ENCODE measurements around the gene CCDC106.

Gene CCDC106

DNA sequence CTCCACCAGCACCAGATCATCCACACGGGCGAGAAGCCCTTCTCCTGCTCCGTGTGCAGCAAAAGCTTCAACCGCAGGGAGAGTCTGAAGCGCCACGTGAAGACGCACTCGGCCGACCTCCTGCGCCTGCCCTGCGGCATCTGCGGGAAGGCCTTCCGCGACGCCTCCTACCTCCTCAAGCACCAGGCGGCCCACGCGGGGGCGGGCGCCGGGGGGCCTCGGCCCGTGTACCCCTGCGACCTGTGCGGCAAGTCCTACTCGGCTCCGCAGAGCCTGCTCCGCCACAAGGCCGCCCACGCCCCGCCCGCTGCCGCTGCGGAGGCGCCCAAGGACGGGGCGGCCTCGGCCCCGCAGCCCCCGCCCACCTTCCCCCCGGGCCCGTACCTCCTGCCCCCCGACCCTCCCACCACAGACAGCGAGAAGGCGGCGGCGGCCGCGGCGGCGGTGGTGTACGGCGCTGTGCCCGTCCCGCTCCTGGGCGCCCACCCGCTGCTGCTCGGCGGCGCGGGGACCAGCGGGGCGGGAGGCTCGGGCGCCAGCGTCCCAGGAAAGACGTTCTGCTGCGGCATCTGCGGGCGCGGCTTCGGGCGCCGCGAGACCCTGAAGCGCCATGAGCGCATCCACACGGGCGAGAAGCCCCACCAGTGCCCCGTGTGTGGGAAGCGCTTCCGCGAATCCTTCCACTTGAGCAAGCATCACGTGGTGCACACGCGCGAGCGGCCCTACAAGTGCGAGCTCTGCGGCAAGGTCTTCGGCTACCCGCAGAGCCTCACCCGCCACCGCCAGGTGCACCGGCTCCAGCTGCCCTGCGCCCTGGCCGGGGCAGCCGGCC, 33.1 kb upstream of the CCDC106 start:
- no peak for DNase-seq

DNA sequence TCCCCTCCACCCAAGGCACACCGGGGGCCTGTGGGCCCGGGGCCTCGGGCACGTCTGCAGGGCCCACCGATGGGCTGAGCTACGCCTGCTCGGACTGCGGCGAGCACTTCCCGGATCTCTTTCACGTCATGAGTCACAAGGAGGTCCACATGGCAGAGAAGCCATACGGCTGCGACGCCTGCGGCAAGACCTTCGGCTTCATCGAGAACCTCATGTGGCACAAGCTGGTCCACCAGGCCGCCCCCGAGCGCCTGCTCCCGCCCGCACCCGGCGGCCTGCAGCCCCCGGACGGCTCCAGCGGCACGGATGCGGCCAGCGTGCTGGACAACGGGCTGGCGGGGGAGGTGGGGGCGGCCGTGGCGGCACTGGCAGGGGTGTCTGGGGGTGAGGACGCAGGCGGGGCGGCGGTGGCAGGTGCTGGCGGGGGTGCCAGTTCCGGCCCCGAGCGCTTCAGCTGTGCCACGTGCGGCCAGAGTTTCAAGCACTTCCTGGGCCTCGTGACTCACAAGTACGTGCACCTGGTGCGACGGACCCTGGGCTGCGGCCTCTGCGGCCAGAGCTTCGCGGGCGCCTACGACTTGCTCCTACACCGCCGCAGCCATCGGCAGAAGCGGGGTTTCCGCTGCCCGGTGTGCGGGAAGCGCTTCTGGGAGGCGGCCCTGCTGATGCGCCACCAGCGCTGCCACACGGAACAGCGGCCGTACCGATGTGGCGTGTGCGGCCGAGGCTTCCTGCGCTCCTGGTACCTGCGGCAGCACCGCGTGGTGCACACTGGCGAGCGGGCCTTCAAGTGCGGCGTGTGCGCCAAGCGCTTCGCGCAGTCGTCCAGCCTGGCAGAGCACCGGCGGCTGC, 32.2 kb upstream of the CCDC106 start:
- no peak for DNase-seq

DNA sequence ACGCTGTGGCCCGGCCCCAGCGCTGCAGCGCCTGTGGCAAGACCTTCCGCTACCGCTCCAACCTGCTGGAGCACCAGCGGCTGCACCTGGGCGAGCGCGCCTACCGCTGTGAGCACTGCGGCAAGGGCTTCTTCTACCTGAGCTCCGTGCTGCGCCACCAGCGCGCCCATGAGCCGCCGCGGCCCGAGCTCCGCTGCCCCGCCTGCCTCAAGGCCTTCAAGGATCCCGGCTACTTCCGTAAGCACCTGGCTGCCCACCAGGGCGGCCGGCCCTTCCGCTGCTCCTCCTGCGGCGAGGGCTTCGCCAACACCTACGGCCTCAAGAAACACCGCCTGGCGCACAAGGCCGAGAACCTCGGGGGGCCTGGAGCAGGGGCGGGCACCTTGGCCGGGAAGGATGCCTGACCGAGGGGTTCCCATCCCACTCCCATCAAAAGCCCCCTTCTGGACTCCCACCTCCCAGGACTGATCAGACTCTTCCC, 31.6 kb upstream of the CCDC106 start:
- DNase-seq, result no peak

DNA sequence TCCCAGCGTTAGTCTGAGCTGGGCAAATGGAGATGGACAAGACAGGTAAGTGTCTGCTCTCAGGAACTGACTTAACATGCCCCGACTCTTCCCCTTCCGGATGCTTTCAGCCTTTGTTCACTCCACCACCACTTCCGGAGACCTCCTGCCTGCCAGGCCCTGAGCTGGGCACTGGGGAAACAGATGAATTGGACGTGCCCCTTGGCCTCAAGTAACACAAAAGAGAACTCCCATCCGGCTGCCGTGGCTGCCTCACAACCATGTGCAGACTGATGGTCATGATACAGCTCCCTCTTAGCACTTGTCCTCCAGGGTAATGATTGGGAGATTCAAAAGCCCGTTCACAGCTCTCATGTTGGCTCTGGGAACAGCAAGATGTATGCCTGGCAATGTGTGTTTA, 30.6 kb upstream of the CCDC106 start:
- no peak for DNase-seq

GRCh38 chr19:55618426-55618825, 29.6 kb upstream of the CCDC106 start:
- DNase-seq, result no peak

- no peak for DNase-seq
Measured at GRCh38 chr19:55619286-55619685, 28.7 kb upstream of the CCDC106 start.

DNA sequence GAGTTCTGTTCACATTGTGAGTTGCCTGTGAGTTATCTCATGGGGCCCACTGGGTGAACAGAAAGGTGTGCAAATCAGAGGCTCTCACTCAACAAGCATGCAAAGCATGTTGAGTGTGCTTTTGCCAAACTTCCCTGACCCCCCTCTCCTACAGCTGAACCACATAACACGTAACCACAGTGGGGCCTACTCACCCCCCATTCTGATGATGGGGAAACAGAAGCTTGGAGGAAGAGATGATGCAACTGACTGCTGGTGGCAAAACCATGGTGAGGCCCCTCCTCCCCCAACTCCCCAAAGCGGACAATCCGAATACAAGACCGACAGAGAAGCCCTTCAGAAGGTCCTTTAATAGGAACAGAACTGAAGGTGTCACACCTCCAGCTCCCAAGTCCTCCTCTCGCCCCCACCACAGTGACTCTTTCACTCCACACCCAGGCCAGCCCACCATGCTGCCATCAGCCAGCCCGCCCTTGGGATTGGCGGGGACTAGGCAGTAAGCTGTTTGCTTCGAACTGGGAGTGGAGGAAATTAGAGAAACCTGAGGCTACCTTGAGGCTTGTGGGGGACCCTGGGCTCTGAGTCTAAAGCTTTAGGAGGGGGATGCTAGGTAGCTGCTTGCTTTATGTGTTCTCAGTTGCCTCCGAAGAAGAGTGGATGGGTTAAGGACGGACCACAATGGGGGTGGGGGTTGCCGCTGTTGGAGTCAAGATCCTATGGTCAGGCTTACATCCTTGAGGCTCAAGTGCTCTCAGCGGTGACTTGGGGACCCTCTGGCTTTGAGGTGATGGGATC, 27.4 kb upstream of the CCDC106 start:
- DNase-seq, result peak; percentile 45

GRCh38 chr19:55621205-55621672, 26.8 kb upstream of the CCDC106 start:
- DNase-seq, result no peak

DNA sequence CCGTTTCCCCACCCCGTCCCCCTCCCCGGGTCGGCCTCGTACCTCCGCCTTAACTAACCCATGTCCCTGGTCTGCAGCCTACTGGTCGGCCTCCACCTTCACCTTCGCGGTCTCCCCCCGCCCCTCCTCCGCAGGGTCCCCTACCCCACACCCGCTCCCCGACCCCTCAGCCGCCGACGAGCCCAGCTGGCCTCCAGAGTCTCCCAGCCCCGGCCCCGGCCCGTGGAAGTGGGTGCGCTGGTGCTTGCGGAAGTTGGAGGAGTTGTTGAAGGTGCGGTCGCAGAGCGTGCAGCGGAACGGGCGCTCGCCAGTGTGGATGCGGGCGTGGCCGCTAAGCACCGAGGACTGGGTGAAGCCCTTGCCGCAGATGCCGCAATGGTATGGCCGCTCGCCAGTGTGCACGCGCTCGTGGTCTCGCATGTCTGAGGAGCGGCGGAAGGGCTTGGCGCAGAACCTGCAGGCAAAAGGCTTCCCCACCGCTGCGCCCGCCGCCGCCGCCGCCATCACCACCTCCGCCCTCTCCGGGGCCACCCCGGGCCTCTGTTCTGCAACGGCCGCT, 26.3 kb upstream of the CCDC106 start:
- no peak for DNase-seq

- no peak for DNase-seq
Measured at GRCh38 chr19:55622242-55622969, 25.6 kb upstream of the CCDC106 start.

DNA sequence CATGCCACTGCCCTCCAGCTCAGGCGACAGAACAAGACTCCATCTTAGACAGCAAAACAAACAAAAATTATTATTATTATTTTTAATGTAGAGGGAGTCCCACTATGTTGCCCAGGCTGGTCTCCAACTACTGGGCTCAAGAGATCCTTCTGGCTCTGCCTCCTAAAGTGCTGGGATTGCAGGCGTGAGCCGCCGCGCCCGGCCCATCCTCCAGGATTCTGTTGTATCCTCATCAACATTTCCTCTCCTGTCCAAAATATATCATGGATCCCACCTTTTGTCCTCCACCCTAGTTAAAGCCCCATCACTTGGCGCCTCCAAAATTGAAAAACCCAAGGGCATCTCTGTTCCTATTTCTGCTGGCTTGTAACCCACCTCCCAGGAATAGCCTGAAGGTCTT, 24.9 kb upstream of the CCDC106 start:
- DNase-seq, result no peak

GRCh38 chr19:55623561-55623960, 24.5 kb upstream of the CCDC106 start:
- no peak for DNase-seq

DNA sequence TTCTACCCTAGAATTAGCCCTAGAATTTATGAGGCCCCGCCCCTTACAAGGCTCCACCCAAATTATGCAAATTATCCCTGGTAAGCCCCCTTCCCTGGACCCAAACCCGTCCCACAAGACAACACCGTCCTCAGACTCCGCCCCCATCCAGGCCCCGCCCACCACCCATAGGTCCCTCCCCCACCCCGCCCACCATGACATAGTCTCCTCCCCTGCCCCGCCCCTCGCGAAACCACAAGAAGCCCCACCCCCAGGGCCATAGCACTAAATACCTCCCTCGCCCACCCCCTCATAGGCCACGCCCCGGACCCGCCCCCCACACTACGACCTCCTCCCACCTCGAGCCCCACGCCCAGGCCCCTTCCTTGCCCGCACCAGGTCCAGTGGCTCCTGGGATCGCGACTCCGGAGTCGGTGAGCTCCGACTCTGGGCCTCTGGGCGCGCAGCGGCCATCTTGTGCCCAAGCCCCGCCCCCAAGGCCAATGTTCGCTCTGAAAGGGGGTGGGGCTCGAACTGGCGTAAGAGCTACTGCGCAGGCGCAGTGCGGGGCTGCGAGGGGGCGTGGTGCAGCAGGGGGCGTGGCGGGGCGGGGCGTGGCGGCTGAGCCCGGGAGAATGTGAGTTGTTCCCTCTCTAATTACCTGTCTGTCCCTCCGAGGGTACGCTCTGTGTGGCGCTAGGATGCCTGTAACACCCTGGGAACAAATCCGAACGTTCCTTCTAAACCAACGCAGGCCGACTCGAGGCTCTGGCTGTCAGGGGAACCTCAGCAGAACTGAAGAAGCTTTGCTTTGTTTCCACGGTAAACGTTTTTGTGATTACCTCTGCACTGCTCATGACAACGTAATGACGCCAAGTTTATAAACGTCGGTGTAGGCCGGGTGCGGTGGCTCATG, 23.7 kb upstream of the CCDC106 start, which contains the start of gene ZNF784:
Gene ZNF784 (minus strand): TSS at position 458 of the 895 bp plus-strand sequence. CDS start 5 bp downstream, at position 453.
- peak; percentile 92 for DNase-seq

GRCh38 chr19:55625004-55625326, 23.0 kb upstream of the CCDC106 start:
- DNase-seq, result no peak

- DNase-seq, result peak; percentile 72
Measured at GRCh38 chr19:55626350-55626749, 21.7 kb upstream of the CCDC106 start.

- peak; percentile 93 for DNase-seq
Measured at GRCh38 chr19:55632463-55632834, 15.6 kb upstream of the CCDC106 start.

DNA sequence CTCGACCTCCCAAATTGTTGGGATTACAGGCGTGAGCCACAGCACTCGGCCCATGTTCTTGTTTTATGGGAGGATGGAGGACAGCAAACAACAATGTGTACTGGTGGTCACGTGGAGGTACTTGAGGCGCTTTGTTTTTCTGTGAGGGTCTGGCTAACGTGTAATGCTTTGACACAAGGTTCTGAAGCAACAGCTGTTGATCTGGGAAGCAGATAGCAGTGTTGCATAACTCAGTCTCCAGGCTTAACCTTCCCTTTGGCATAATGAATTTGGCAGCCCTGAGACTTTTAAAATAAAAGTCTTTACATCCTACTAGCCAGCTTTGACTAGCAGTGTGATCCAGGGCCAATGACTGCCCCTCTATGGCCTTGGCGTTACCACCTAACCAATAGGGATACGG, 14.2 kb upstream of the CCDC106 start:
- DNase-seq, result no peak

GRCh38 chr19:55635334-55635717, 12.7 kb upstream of the CCDC106 start:
- DNase-seq, result no peak

GRCh38 chr19:55635856-55636440, 12.1 kb upstream of the CCDC106 start:
- no peak for DNase-seq

- DNase-seq, result no peak
Measured at GRCh38 chr19:55636723-55637122, 11.3 kb upstream of the CCDC106 start.

All from CD4-positive, alpha-beta T cell treated with Interleukin-6 for 4 hours (primary cell).